ENCODE data around the gene THOP1.

- TF ChIP-seq POLR2A (IDR thresholded peaks at IDR 0.05; ENCODE audit: low read depth, low read length): no peak
- no peak for TF ChIP-seq CTCF (IDR thresholded peaks at IDR 0.05 in 2 of 3, conservative IDR thresholded peaks at IDR 0.05 in 1 of 3; ENCODE audit: control insufficient read depth in 2 of 3, extremely low read depth in 1 of 3, insufficient read depth in 1 of 3, low read depth in 3 of 3, low read length in 3 of 3)
- TF ChIP-seq ESRRA (IDR thresholded peaks at IDR 0.05; ENCODE audit: low read length): no peak
Observed at GRCh38 chr19:2863816-2864215, 78.5 kb downstream of the THOP1 start.

Measured in GM12878 (cell line).